SU-DHL-6 (cell line): ENCODE results near the gene ANTXR2.

Experiments used
- H2AFZ ChIP-seq: fragments of 200-600 bp; sonication (generic); 2 replicates; pipeline ENCODE4 v1.6.1; 2014; ENCODE audit warnings: low read depth, mild to moderate bottlenecking, moderate library complexity, mixed read lengths, antibody characterized with exemption, low read length; ENCODE audit not compliant: severe bottlenecking
- H3F3A ChIP-seq: fragments of 200-600 bp; shearing (Covaris generic); 2 replicates; pipeline ENCODE4 v1.6.0; 2016; ENCODE audit warnings: antibody characterized with exemption, mild to moderate bottlenecking; ENCODE audit not compliant: insufficient read depth
- H3K27ac ChIP-seq: fragments of 200-600 bp; sonication (generic); 2 replicates; pipeline ENCODE4 v1.5.1; 2016; ENCODE audit warnings: low read depth, mild to moderate bottlenecking, low read length, moderate library complexity, mixed read lengths
- H3K27me3 ChIP-seq: fragments of 200-600 bp; sonication (generic), shearing (Covaris generic); 2 replicates; pipeline ENCODE4 v1.6.0; 2014; ENCODE audit warnings: mild to moderate bottlenecking, low read length
- H3K36me3 ChIP-seq: fragments of 200-600 bp; sonication (generic); 2 replicates; pipeline ENCODE4 v1.6.1; 2014; ENCODE audit warnings: mild to moderate bottlenecking, low read length, mixed read lengths
- H3K4me2 ChIP-seq: fragments of 300-600, 200-600 bp; shearing (Covaris generic), sonication (generic); 2 replicates; pipeline ENCODE4 v1.6.0; 2014; ENCODE audit warnings: low read length, low read depth, mild to moderate bottlenecking; ENCODE audit not compliant: poor library complexity, severe bottlenecking
- H3K4me3 ChIP-seq: fragments of 200-600 bp; sonication (generic); 2 replicates; pipeline ENCODE4 v1.5.1; 2014; ENCODE audit warnings: antibody characterized with exemption, low read length, mild to moderate bottlenecking, mixed read lengths; ENCODE audit not compliant: insufficient read depth, poor library complexity, severe bottlenecking
- H3K79me2 ChIP-seq: fragments of 200-600 bp; sonication (generic); 2 replicates; pipeline ENCODE4 v1.6.1; 2014; ENCODE audit warnings: mild to moderate bottlenecking, low read length, moderate library complexity; ENCODE audit not compliant: insufficient read depth
- H3K9ac ChIP-seq: fragments of 200-600 bp; sonication (generic); 2 replicates; pipeline ENCODE4 v1.7.0; 2014; ENCODE audit warnings: mild to moderate bottlenecking, low read length
- H3K9me2 ChIP-seq: fragments of 200-600 bp; sonication (generic); replicated peaks from 2 replicates; pipeline ENCODE4 v1.6.1; 2014; ENCODE audit warnings: low read length; ENCODE audit not compliant: insufficient read depth
- H3K9me3 ChIP-seq: fragments of 200-600 bp; sonication (generic); 2 replicates; pipeline ENCODE4 v1.6.1; 2014; ENCODE audit warnings: low read length, mixed read lengths; ENCODE audit not compliant: insufficient read depth
- H4K20me1 ChIP-seq: fragments of 200-600 bp; sonication (generic); 2 replicates; pipeline ENCODE4 v1.6.1; 2014; ENCODE audit warnings: low read depth, mild to moderate bottlenecking, antibody characterized with exemption, low read length, moderate library complexity, mixed read lengths
- EZH2phosphoT487 ChIP-seq: fragments of 200-600 bp; sonication (generic), shearing (Covaris generic); conservative IDR thresholded peaks from 2 replicates; pipeline ENCODE4 v1.6.1; 2018; ENCODE audit warnings: mild to moderate bottlenecking, antibody characterized with exemption, low read length, moderate library complexity, mixed read lengths
- TF ChIP-seq, protein P1 (sequence below): fragments of 200-600 bp; sonication (generic); IDR thresholded peaks from one replicate; pipeline ENCODE4 v1.5.1; 2017; ENCODE audit warnings: antibody characterized with exemption, mild to moderate bottlenecking, low read length, moderate library complexity; ENCODE audit not compliant: insufficient read depth, poor library complexity, severe bottlenecking

ANTXR2 gene

DNA sequence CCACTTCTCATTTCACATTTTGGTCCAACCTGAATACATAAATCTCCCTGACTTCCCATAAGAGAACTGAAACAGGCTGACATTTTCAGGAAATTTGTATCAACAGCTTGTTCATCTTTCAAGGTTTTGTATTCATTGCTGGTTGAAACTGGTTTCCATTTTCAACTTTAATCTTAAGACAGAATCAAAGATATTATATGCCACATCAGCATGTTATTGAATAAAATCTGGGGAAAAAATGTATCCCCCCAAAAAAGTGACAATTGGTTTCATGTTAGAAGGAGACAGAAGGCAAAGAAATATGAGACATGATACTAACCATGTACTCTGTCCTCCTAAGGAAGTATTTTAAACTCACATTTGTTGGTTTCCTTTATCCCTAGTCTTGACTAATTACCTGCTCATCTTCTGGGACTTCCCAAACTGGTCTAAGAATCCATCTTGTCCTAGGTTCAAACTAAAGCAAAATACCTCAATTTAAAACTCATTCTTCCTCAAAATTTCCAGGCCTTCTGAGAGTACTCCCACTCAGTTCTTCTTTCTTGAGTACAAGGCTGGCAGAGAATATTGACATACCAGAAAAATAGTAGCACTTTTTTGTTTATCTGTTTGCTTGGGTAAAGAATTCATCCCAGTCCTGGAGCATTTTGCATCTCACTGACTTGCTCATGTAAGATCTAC lies 3.1 kb upstream of the ANTXR2 start:
- no peak overlapping the region for H3K4me3 ChIP-seq
- H3K9ac ChIP-seq: no peak overlapping the region
- peaks cover 4% of the 10 kb centered on the region; the same call in 1 of the 2 replicates for H3F3A ChIP-seq

DNA sequence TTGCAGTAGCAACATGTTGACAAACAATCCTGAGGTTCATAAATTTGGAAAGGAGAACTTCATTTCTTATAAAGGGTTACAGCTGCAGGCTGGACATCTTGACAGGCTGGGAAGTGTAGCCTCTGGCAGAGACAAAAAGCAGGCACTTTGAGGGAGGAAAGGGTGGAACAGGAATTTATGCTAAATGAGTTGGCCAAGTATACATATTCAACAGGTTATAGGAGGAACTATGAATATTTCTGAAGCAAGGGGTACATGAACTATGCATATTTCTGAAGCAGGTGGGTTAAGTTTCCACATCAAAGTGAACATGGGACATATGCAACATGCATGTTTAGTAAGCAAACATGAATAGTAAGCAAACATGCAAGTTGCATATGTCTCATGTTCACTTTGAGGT lies 1.6 kb upstream of the ANTXR2 start:
- Histone ChIP-seq H3K4me2 (no peak overlapping the region), H3K27ac (no peak overlapping the region)
- TF ChIP-seq EZH2phosphoT487: no peak
- TF ChIP-seq, protein P1, sequence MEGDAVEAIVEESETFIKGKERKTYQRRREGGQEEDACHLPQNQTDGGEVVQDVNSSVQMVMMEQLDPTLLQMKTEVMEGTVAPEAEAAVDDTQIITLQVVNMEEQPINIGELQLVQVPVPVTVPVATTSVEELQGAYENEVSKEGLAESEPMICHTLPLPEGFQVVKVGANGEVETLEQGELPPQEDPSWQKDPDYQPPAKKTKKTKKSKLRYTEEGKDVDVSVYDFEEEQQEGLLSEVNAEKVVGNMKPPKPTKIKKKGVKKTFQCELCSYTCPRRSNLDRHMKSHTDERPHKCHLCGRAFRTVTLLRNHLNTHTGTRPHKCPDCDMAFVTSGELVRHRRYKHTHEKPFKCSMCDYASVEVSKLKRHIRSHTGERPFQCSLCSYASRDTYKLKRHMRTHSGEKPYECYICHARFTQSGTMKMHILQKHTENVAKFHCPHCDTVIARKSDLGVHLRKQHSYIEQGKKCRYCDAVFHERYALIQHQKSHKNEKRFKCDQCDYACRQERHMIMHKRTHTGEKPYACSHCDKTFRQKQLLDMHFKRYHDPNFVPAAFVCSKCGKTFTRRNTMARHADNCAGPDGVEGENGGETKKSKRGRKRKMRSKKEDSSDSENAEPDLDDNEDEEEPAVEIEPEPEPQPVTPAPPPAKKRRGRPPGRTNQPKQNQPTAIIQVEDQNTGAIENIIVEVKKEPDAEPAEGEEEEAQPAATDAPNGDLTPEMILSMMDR: no peak

More for the DNA sequence above, 3.1 kb upstream of the ANTXR2 start:
- Histone ChIP-seq H4K20me1 (no peaks in the 10 kb centered on the region), H3K27ac (no peak overlapping the region), H3K36me3 (no peaks in the 10 kb centered on the region), H3K9me2 (no peaks in the 10 kb centered on the region), H3K9me3 (no peaks in the 10 kb centered on the region), H2AFZ (no peak overlapping the region), H3K27me3 (no peaks in the 10 kb centered on the region), H3K79me2 (no peaks in the 10 kb centered on the region), H3K4me2 (no peak overlapping the region)
- TF ChIP-seq, protein P1: no peak

DNA sequence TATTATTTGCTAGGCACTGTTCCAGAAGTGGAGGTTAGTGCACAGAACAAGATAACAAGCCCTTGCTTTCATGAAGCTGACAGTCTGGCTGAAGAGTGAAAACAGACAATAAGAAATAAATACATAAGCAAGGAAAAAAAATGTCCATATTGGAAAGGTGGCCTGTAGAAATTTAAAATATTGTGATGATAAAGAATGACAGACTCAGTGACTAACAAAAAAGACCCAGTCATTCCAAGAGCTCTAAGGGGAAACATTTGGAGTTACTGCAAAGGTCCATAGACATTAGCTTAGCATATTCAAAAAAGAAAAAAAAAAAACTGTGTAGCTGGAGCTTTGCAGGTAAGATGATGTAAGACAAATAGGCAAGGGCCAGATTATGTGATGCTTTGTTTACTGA lies 1.0 kb upstream of the ANTXR2 start:
- no peaks in the 10 kb centered on the region for H3K36me3 ChIP-seq
- H4K20me1 ChIP-seq: no peaks in the 10 kb centered on the region
- TF ChIP-seq, protein P1: no peak
- no peak for TF ChIP-seq EZH2phosphoT487
- H3K79me2 ChIP-seq: no peaks in the 10 kb centered on the region
- H2AFZ ChIP-seq: peak overlapping the region; percentile 89
- H3K9me2 ChIP-seq: no peaks in the 10 kb centered on the region
- H3K9ac ChIP-seq: 0 out of 2 replicates have a peak overlapping the region, but pooled peaks have one; percentile 63
- peak overlapping the region; percentile 60 for H3K27ac ChIP-seq
- H3K27me3 ChIP-seq: no peaks in the 10 kb centered on the region
- H3K4me2 ChIP-seq: peak overlapping the region; percentile 82
- no peaks in the 10 kb centered on the region for H3K9me3 ChIP-seq
- H3K4me3 ChIP-seq: no peak overlapping the region
- H3F3A ChIP-seq: peaks cover 4% of the 10 kb centered on the region; the same call in 1 of the 2 replicates

More for the DNA sequence above, 1.6 kb upstream of the ANTXR2 start:
- no peak overlapping the region for H3K4me3 ChIP-seq
- H3K9me3 ChIP-seq: no peaks in the 10 kb centered on the region
- no peaks in the 10 kb centered on the region for H3K79me2 ChIP-seq
- no peaks in the 10 kb centered on the region for H4K20me1 ChIP-seq
- H3K27me3 ChIP-seq: no peaks in the 10 kb centered on the region
- peak overlapping the region; percentile 89 for H2AFZ ChIP-seq
- no peaks in the 10 kb centered on the region for H3K9me2 ChIP-seq
- no peak overlapping the region for H3K9ac ChIP-seq
- H3K36me3 ChIP-seq: no peaks in the 10 kb centered on the region
- peaks cover 4% of the 10 kb centered on the region; the same call in 1 of the 2 replicates for H3F3A ChIP-seq
